BE2C (cell line): ENCODE results near the gene TBK1.
"Not testable (repeated sequence)": the region's sequence is repeated elsewhere in the genome, so short reads cannot be mapped to it uniquely, and the experiment has no call there.

Experiments
- DNase-seq: peaks from one replicate; pipeline ENCODE4 v3.0.0-alpha.2; 2020
- H3K27me3 ChIP-seq: fragments of 250-450 bp; sonication (Bioruptor Pico); 2 replicates; pipeline ENCODE4 v1.5.1; 2020; ENCODE audit warnings: mild to moderate bottlenecking
- H3K36me3 ChIP-seq: fragments of 250-450 bp; sonication (Bioruptor Pico); 2 replicates; pipeline ENCODE4 v1.5.1; 2020; ENCODE audit warnings: mild to moderate bottlenecking
- H3K4me1 ChIP-seq: fragments of 250-450 bp; sonication (Bioruptor Pico); 2 replicates; pipeline ENCODE4 v1.5.1; 2020
- H3K4me3 ChIP-seq: 2 replicates; pipeline ENCODE4 v1.5.1; 2011; ENCODE audit warnings: low read depth, low read length
- H3K9me3 ChIP-seq: fragments of 250-450 bp; sonication (Bioruptor Pico); 2 replicates; pipeline ENCODE4 v1.5.1; 2020
- CTCF ChIP-seq: IDR thresholded peaks from 2 replicates; pipeline ENCODE4 v1.5.1; 2012; ENCODE audit warnings: mild to moderate bottlenecking, low read depth, low read length

Gene TBK1

GRCh38 chr12:64506955-64507354 is 55.0 kb downstream of the TBK1 start:
- H3K9me3 ChIP-seq: no peaks in the 10 kb centered on the region
- H3K4me1 ChIP-seq: peaks cover 2% of the 10 kb centered on the region; the same call in 1 of the 2 replicates
- H3K36me3 ChIP-seq: no peaks in the 10 kb centered on the region
- H3K27me3 ChIP-seq: no peaks in the 10 kb centered on the region
- no peak for DNase-seq
- no peak overlapping the region for H3K4me3 ChIP-seq
- TF ChIP-seq CTCF: no peak

GRCh38 chr12:64510667-64511066 is 58.7 kb downstream of the TBK1 start:
- H3K36me3 ChIP-seq: no peaks in the 10 kb centered on the region
- no peak for DNase-seq
- TF ChIP-seq CTCF: no peak
- H3K27me3 ChIP-seq: no peaks in the 10 kb centered on the region
- H3K9me3 ChIP-seq: no peaks in the 10 kb centered on the region
- H3K4me3 ChIP-seq: no peak overlapping the region
- peaks cover 2% of the 10 kb centered on the region; the same call in 1 of the 2 replicates for H3K4me1 ChIP-seq

GRCh38 chr12:64518396-64518795 is 66.5 kb downstream of the TBK1 start:
- Histone ChIP-seq H3K9me3 (no peaks in the 10 kb centered on the region), H3K27me3 (no peaks in the 10 kb centered on the region), H3K4me1 (no peaks in the 10 kb centered on the region), H3K4me3 (no peak overlapping the region), H3K36me3 (no peaks in the 10 kb centered on the region)
- no peak for TF ChIP-seq CTCF
- DNase-seq: no peak

DNA sequence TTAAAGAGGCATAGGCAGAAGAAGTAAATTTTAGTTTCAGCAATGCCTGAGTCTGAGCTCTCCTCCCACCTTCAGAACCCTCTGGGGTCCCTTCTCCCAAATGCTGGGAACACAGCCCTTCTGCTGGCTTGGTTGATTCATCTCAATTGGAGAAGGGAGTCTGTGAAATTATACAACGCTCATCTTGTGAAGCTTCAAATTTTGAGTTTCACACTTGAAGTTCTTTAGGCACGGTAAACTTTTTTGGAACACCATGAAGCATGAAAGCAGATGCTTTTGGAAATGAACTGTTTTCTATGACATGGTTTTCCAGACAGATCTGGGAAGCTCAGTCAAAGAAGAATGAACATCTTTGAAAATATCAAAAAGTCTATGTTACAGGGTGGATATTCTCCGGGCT is 69.9 kb downstream of the TBK1 start:
- no peak overlapping the region for H3K4me3 ChIP-seq
- no peak for DNase-seq
- H3K27me3 ChIP-seq: no peaks in the 10 kb centered on the region
- no peak for TF ChIP-seq CTCF
- H3K9me3 ChIP-seq: no peaks in the 10 kb centered on the region
- no peaks in the 10 kb centered on the region for H3K4me1 ChIP-seq
- H3K36me3 ChIP-seq: no peaks in the 10 kb centered on the region

DNA sequence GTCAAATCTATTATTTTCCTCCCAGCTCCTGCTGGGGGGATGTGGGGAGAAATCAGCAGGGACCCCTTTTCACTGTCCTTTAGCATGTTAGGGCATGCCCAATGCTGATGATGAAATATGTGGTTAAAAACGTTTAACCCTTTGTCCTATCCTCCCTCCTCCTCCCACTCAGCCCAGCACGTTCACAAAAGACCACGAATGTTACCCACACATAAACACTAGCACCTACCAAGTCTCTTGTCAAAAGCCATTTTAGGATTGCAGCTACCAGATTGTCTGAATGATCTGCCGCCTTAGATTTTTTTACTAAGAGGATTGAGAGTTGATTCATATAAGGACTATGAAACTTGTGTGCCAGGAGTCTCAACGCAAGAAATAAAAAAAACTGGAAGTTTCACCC is 70.4 kb downstream of the TBK1 start:
- Histone ChIP-seq H3K9me3 (no peaks in the 10 kb centered on the region), H3K4me1 (no peaks in the 10 kb centered on the region), H3K36me3 (no peaks in the 10 kb centered on the region), H3K4me3 (no peak overlapping the region), H3K27me3 (no peaks in the 10 kb centered on the region)
- DNase-seq: no peak
- TF ChIP-seq CTCF: no peak

DNA sequence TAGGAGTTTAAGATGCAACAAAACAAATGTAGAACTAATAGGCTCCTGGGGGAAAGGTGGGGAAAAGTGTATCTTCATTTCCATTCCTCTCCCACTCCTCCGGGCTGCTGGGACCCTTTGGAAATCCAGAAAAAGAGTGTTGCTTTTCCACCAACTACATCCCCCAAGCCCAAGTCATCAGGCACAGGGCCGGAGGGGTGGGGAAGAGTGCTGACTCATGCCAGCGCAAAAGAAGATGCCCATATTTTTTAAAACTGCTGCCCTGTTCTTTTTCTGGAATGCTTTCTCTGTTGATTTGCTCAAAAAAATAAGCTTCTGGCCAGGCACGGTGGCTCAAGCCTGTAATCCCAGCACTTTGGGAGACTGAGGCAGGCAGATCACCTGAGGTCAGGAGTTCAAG is 70.9 kb downstream of the TBK1 start:
- no peaks in the 10 kb centered on the region for H3K27me3 ChIP-seq
- H3K4me3 ChIP-seq: no peak overlapping the region
- DNase-seq: no peak
- H3K4me1 ChIP-seq: no peaks in the 10 kb centered on the region
- no peaks in the 10 kb centered on the region for H3K36me3 ChIP-seq
- H3K9me3 ChIP-seq: no peaks in the 10 kb centered on the region
- no peak for TF ChIP-seq CTCF

DNA sequence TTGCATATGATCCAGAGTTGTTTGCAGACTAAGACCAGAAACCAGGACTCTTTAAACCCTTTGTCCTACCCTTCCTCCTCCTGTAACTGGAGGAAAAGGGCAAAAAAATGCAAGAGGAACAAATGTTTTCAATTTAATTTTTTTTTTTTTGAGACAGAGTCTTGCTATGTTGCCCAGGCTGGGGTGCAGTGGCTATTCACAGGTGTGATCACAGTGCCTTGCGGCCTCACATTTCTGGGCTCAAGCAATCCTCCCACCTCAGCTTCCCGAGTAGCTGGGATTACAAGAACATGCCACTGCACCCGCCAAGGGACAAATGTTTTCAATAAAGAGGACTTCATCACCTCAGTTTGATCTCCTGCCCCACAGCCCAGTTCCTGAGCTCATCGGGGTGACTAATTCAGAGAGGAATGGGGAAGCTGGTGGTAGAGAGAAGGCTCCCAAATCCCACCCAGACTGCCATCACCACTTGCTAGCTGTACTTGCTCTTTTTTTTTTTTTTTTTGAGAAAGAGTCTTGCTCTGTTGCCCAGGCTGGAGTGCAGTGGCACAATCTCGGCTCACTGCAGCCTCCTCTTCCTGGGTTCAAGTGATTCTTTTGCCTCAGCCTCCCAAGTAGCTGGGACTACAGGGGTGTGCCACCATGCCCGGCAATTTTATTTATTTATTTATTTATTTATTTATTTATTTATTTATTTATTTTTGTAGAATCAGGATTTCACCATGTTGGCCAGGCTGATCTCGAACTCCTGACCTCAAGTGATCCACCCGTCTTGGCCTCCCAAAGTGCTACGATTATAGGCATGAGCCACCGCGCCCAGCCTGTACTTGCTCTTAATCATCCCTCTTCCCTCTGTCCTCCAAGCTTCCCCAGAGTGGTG is 71.9 kb downstream of the TBK1 start:
- not testable (repeated sequence) for DNase-seq, H3K9me3 ChIP-seq, H3K27me3 ChIP-seq, H3K36me3 ChIP-seq, H3K4me1 ChIP-seq, H3K4me3 ChIP-seq
